Stimulated activated CD4-positive, alpha-beta T cell treated with anti-CD3 and anti-CD28 coated beads, Interleukin-2, amount 100 ng/mL, for 24 hours (primary cell): Measurements from ENCODE around the gene XKR7.
"Not testable (repeated sequence)": the region's sequence is repeated elsewhere in the genome, so short reads cannot be mapped to it uniquely, and the experiment has no call there.

Experiments used
- DNase-seq, 2 donors: peaks; one replicate each; pipeline ENCODE4 v3.0.0-alpha.2; 2020

XKR7 gene

DNA sequence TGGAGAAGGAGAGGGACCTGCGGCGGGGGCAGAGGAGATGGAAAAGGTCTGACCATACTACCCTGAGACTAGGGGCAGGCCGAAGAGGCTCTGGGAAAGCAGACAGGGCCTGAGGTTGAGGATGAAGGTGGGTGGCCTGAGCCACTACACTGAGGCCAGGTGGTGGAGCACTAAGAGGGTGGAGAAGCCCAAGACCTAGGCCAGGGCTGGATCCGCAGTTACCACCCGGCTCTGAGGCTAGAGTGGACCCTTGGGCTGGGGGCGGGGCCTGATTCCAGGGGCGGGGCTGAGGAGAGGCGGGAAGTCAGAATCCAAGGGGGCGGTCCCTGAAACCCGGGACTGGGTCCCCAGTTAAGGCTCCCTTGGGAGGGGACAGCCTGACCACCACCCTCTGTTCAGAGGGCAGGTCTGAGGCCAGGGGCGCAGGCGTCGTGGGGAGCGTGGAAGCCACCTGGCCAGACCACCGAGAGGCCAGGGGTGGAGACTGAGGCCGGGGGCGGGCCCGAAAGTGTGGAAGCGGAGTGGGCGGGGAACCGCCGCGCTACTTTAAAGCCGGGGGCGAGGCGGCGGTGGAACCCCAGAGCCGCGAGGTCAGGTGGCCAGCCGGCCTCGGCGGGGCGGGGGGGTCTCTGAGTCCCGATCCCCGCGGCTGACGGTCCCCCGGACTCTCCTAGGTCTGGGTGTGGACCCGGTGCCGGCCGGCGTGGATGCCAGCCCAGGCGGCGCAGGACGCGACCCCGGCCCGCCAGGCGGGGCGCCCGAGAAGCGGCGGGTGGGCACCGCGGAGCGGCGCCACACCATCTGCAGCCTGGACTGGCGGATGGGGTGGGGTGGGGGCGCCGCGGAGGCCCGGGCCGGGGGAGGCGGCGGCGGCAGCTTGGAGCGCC lies 50.6 kb downstream of the XKR7 start:
- DNase-seq = peak; percentile 59 to 72

GRCh38 chr20:32019156-32019510 lies 51.2 kb downstream of the XKR7 start:
- peak in 1 of 2 donors; percentile 26 for DNase-seq

DNA sequence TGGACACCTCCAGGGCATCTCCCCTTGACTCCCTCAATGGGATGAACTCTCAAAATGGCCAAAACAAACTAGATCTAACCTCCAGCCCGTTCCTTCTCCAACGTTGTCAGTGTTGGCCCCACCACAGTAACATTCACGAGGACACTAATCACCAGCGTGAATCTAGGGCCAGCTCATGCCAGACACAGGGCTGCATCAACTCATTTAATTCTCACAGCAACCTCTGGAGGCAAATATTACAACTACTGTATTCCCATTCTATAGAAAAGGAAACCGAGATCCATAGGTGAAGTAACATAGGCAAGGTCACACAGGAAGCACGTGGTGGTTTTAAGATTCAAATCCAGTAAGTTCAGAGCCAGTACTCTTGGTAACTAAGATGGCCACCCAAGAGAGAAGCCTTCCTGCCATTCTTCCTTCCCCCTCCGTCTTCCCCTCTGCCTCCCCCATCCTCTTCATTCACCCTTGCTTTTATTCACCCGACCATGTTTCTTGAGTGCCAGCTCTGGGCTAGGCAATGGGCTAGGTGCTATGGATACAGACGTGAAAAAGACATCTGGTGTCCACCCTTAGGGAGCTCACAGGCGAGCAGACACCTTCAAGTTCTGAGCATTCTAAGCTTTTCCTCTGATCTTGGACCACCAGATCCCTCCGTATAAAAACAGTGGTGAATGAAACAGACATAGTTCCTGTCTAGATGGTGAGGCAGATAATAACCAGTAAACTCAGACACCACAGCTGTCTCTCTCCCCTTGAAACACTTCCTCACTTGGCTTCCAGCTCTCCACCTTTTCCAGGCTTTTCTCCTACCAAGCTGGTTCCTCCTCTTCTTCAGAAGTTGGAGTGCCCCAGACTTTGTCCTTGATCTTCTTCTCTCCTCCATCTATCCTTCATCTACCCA lies 51.9 kb downstream of the XKR7 start:
- DNase-seq = no peak

GRCh38 chr20:32021091-32021490 lies 53.1 kb downstream of the XKR7 start:
- DNase-seq = no peak

DNA sequence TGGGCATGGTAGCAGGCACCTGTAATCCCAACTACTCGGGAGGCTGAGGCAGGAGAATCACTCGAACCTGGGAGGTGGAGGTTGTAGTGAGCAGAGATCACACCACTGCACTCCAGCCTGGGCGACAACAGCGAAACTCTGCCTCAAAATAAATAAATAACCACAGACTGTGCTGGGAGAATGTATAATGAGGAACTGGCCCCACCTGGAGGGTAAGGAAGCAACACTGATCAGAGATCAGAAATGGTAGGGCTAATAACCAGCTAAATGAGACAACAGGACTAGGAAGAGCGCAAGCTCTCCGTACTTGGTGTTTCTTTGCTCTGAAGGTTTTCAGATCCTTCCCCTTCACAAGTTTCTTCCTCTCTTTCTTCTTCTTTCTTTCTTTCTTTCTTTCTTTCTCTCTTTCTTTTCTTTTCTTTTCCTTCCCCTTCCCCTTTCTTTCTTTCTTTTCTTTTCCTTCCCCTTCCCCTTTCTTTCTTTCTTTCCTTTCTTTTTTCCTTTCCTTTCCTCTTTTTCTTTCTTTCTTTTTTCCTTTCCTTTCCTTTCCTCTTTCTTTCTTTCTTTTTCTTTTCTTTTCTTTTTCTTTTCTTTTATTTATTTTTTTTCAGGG lies 56.8 kb downstream of the XKR7 start:
- DNase-seq = no peak

GRCh38 chr20:32027643-32028042 lies 59.7 kb downstream of the XKR7 start:
- no peak for DNase-seq

DNA sequence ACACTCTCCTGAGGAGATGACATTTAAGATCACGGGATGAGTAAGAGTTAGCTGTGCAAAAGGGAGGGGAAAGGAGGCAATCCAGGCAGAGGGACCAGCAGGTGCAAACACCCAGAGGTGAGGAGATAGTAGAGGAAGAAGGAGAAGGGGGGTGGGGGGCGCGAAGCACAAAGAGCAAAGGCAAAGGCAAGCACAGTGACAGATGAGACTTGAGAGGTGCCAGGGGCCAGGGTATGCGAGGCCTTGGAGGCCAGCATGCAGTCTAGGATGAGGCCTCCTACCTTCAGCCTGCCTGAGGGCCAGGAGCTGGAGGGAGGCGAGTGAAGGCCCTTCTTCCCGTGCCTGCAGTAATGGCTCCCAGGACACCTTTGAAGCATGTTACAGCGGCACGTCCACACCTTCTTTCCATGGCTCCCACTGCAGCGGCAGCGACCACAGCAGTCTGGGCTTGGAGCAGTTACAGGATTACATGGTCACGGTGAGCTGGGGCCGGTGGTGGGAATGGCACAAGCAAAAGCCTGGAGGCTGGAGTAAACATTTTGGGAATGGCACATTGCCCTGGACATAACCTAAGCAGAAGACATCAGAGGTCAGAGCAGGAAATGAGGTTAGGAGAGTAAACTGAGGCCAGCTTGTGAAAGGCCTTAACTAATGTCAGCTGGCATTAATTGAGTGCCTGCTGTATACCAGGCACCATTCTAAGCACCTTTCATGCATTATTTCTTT lies 60.9 kb downstream of the XKR7 start:
- DNase-seq = no peak

DNA sequence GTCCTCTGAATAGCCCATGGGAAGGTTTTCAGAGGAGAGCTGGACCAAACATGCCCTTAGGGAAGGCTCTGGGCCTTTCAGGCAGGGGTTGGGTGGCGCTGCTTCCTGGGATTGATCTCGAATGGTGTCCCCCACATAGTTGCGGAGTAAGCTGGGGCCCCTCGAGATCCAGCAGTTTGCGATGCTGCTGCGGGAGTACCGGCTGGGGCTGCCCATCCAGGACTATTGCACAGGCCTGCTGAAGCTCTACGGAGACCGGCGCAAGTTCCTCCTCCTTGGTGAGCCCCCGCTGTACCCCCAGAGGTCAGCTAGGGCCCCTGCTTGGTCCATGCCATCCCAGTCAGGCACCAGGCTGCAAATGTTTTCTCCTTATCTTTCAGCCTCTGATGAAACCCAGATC lies 61.6 kb downstream of the XKR7 start:
- no peak for DNase-seq

DNA sequence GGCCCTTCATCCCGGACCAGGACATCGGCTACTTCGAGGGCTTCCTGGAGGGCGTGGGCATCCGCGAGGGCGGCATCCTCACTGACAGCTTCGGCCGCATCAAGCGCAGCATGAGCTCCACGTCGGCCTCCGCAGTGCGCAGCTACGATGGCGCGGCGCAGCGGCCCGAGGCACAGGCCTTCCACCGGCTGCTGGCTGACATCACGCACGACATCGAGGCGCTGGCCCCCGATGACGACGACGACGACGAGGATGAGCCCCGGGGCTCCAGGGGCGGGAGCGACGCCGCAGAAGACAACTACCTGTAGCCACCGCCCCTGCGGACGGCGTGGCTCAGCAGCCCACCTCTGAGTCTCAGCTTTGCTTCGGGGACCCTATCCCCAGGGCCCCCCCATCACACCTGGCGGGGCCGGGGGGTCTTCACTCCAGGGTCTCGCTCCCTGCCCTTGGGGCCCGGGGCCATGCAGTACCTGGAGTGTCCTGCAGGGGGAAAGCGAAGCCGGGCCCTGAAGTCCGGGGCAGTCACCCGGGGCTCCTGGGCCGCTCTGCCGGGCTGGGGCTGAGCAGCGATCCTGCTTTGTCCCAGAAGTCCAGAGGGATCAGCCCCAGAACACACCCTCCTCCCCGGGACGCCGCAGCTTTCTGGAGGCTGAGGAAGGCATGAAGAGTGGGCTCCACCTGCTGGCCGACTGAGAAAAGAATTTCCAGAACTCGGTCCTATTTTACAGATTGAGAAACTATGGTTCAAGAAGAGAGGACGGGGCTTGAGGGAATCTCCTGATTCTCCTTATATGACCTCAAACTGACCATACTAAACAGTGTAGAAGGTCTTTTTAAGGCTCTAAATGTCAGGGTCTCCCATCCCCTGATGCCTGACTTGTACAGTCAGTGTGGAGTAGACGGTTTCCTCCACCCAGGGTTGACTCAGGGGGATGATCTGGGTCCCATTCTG lies 63.3 kb downstream of the XKR7 start:
- DNase-seq = peak; percentile 68 to 69

- DNase-seq = no peak
Measured at GRCh38 chr20:32033316-32033715, 65.4 kb downstream of the XKR7 start.

DNA sequence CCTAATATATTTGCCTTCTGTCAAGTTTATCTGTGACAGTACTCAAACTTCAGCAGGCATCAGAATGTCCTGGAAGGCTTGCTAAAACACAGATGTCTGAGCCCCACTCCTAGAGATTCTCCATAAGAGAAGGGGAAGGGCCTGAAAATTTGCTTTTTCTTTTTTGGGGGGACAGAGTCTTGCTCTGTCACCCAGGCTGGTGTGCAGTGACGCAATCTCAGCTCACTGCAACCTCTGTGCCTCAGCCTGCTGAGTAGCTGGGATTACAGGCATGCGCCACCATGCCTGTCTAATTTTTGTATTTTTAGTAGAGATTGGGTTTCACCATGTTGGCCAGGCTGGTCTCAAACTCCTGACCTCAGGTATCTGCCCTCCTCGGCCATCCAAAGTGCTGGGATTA lies 65.8 kb downstream of the XKR7 start:
- DNase-seq = not testable (repeated sequence)

GRCh38 chr20:32034581-32035425 lies 66.9 kb downstream of the XKR7 start:
- DNase-seq = no peak

DNA sequence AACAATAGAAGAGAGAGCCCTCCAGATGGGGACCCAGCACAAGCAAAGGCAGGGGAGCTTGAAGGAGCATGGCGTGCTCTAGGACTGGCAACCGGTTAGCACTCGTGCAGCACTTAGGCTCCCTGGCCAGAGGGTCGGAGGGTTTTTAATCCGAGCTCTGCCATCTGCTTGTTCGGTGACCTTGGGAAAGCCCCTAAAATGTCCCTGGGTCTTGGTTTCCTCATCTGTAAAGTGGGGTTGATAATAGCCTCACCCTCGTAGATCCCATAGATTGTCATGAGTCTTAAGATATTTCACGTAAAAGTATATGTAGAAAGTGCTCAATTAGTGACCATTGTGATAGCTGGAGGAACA lies 67.5 kb downstream of the XKR7 start:
- no peak for DNase-seq

DNA sequence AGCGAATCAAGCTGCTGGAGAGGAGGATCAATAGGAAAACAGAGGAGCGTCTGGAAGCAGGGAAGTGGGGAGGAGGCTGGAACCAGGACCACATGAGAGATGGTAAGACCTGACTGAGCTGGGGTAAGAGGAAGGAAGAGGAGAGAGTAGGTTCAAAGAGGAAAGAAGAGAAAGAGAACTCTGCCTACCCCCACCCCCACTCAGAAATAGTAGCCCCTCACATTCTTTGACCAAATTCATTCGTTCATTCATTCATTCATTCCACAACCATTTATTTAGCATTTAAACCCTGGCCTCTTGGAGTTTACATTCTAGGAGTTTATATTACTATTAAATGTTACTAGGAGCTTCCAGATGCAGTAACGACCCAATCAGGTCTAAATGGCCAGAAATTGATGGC lies 68.3 kb downstream of the XKR7 start:
- no peak for DNase-seq

DNA sequence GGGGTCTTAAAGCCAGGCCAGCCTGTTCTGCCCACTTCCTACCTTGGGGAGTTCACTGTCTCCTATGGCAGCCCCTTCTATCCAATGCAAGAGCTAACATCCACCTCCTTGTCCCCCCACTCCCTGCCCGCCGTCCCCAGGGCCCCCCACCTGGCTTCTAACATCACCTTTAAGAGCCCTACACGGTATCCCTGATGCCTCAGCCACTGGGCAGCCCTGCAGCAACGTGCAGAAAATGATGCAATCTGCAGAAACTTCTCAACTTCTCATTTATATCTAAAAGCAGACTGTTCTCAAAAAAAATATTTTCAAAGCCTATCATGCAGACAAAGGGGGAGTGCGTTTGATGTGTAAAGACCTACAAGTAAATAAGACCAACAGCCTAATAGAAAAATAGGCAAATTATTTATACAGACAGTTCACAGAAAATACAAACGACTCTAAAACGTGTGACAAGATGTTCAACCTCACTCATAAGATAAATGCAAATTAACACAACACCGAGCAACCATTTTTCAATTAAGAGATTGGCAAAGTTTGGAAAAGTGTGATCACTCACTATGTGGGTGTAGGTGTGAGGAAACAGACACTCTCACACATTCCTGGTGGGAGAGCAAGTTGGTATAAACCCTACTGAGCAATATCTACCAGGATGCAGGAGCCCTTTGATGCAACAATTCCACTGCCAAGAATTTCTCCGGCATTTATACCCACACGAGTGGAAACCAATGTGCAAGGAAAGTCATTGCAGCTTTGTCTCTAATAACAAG lies 69.0 kb downstream of the XKR7 start:
- no peak for DNase-seq

- no peak for DNase-seq
Measured at GRCh38 chr20:32037929-32038328, 70.0 kb downstream of the XKR7 start.

DNA sequence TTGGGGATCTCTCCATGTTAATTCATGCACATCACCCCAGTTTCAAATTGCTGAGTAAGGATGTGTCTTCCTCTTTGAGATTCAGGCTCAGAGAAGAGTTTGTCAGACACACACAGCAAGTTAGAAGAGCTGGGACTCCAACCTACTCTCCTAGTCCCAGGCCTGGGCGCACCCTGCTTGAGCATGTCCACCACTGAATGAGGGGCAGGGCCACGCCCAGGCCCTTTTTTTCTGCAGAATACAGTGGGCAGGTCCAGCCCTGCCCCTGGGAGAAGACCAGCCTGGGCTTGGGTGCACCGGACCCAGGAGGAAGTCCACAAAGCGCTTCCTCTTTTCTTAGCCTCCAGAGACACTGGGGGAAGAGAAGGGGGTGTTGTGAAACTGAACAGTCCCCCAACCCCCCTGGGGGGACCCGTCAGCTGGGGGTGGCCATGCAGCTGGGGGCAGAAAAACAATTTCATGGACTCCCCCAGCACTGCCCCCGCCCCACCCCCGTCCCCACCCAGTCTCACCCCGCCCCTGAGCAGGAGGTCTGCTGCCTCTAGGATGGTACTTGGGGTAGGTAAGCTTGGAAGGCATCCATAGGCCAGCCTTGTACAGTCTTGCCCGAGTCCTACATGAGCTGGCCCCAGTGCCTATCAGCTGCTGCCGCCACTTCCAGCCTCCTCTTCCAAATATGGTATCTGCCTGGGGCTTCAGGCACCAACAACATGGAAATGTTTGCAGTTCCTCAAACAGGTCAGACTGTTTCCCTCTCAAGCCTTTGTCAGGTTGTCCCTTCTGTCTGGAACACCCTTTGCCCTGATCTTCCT lies 72.4 kb downstream of the XKR7 start:
- no peak for DNase-seq

GRCh38 chr20:32045999-32046398 lies 78.0 kb downstream of the XKR7 start:
- DNase-seq = no peak

- DNase-seq = no peak
Measured at GRCh38 chr20:32050324-32050841, 82.4 kb downstream of the XKR7 start.
